ENCODE data around the gene DCLRE1A.

The DCLRE1A gene

GRCh38 chr10:113895018-113895417 is 41.1 kb upstream of the DCLRE1A start:
- DNase-seq (ENCODE audit: low read depth in 1 of 2, low spot score in 1 of 2), result no peak
- no peak for TF ChIP-seq GABPA (IDR thresholded peaks at IDR 0.05; ENCODE audit: low read depth)
- no peak for TF ChIP-seq SPI1 (IDR thresholded peaks at IDR 0.05; ENCODE audit: borderline replicate concordance, low read depth)
- TF ChIP-seq POLR2AphosphoS5 (IDR thresholded peaks at IDR 0.05; ENCODE audit: low read depth), result no peak
- no peak for TF ChIP-seq REST (IDR thresholded peaks at IDR 0.05; ENCODE audit: insufficient replicate concordance, low read depth)
- no peak for TF ChIP-seq CTCF (IDR thresholded peaks at IDR 0.05; ENCODE audit: insufficient read depth, low read length)
- Histone ChIP-seq H3K27me3 (ENCODE audit: insufficient read depth, poor library complexity, severe bottlenecking) (no peaks in the 10 kb centered on the region), H3K4me3 (replicated peaks; ENCODE audit: insufficient read depth, low read length) (no peak overlapping the region), H3K27ac (replicated peaks) (no peak overlapping the region)

GRCh38 chr10:113894581-113894980 is 40.7 kb upstream of the DCLRE1A start:
- TF ChIP-seq SPI1 (IDR thresholded peaks at IDR 0.05; ENCODE audit: borderline replicate concordance, low read depth) (no peak), GABPA (IDR thresholded peaks at IDR 0.05; ENCODE audit: low read depth) (no peak), POLR2AphosphoS5 (IDR thresholded peaks at IDR 0.05; ENCODE audit: low read depth) (no peak), CTCF (IDR thresholded peaks at IDR 0.05; ENCODE audit: insufficient read depth, low read length) (no peak), REST (IDR thresholded peaks at IDR 0.05; ENCODE audit: insufficient replicate concordance, low read depth) (no peak)
- H3K4me3 ChIP-seq (replicated peaks; ENCODE audit: insufficient read depth, low read length), result no peak overlapping the region
- no peak for DNase-seq (ENCODE audit: low read depth in 1 of 2, low spot score in 1 of 2)
- H3K27ac ChIP-seq (replicated peaks), result no peak overlapping the region
- no peaks in the 10 kb centered on the region for H3K27me3 ChIP-seq (ENCODE audit: insufficient read depth, poor library complexity, severe bottlenecking)

GRCh38 chr10:113893570-113893969 is 39.7 kb upstream of the DCLRE1A start:
- no peak for DNase-seq (ENCODE audit: low read depth in 1 of 2, low spot score in 1 of 2)
- TF ChIP-seq GABPA (IDR thresholded peaks at IDR 0.05; ENCODE audit: low read depth) (no peak), POLR2AphosphoS5 (IDR thresholded peaks at IDR 0.05; ENCODE audit: low read depth) (no peak)
- no peak overlapping the region for H3K27ac ChIP-seq (replicated peaks)
- no peak overlapping the region for H3K4me3 ChIP-seq (replicated peaks; ENCODE audit: insufficient read depth, low read length)
- no peaks in the 10 kb centered on the region for H3K27me3 ChIP-seq (ENCODE audit: insufficient read depth, poor library complexity, severe bottlenecking)

- Histone ChIP-seq H3K27me3 (ENCODE audit: insufficient read depth, poor library complexity, severe bottlenecking) (no peaks in the 10 kb centered on the region), H3K27ac (replicated peaks) (no peak overlapping the region), H3K4me3 (replicated peaks; ENCODE audit: insufficient read depth, low read length) (no peak overlapping the region)
- no peak for DNase-seq (ENCODE audit: low read depth in 1 of 2, low spot score in 1 of 2)
- no peak for TF ChIP-seq SPI1 (IDR thresholded peaks at IDR 0.05; ENCODE audit: borderline replicate concordance, low read depth)
- TF ChIP-seq CTCF (IDR thresholded peaks at IDR 0.05; ENCODE audit: insufficient read depth, low read length), result no peak
- no peak for TF ChIP-seq REST (IDR thresholded peaks at IDR 0.05; ENCODE audit: insufficient replicate concordance, low read depth)
- no peak for TF ChIP-seq POLR2AphosphoS5 (IDR thresholded peaks at IDR 0.05; ENCODE audit: low read depth)
- no peak for TF ChIP-seq GABPA (IDR thresholded peaks at IDR 0.05; ENCODE audit: low read depth)
Measured at GRCh38 chr10:113891476-113891875, 37.6 kb upstream of the DCLRE1A start.
